ENCODE results near the gene SKIDA1. TPM values are rescaled to one million over a fixed set of nuclear protein-coding genes. Genes with fewer than 3 reads are reported as not detected.
A peak's percentile ranks its signal among the peaks of the same experiment; 100 is the strongest.

SKIDA1 gene
- polyA plus RNA-seq, 1 donor from 2014 or later: not detected

- no peaks in the 10 kb centered on the region for H3K9me3 Mint-ChIP-seq
- peaks cover 4% of the 10 kb centered on the region for H3K27me3 Mint-ChIP-seq
- H3K27ac Mint-ChIP-seq: peak within 1 kb of the TSS; percentile 93 to 95 (median 94)
- H3K4me1 Mint-ChIP-seq: peaks cover 13 to 15% (median 14%) of the 10 kb centered on the region in 3 donors
- peaks cover 3% of the 10 kb centered on the region for H3K36me3 Mint-ChIP-seq
- peak within 1 kb of the TSS; percentile 93 to 98 (median 95) for H3K4me3 Mint-ChIP-seq
Measured at GRCh38 chr10:21533467-21534279, 8.2 kb upstream of the SKIDA1 start, which contains the start of gene MLLT10. MLLT10 (plus strand) TSS chr10:21534232; CDS start chr10:21534645, 413 bp downstream.

- peaks cover 3% of the 10 kb centered on the region for H3K36me3 Mint-ChIP-seq
- peaks cover 15 to 22% (median 17%) of the 10 kb centered on the region in 3 donors for H3K4me1 Mint-ChIP-seq
- H3K27me3 Mint-ChIP-seq: peaks cover 7% of the 10 kb centered on the region
- H3K27ac Mint-ChIP-seq: peak overlapping the region; percentile 93 to 95 (median 94)
- H3K9me3 Mint-ChIP-seq: peaks cover 0 to 4% (median 0%) of the 10 kb centered on the region in 3 donors
- H3K4me3 Mint-ChIP-seq: peak overlapping the region; percentile 93 to 98 (median 95)
Measured at GRCh38 chr10:21532694-21533466, 7.4 kb upstream of the SKIDA1 start.

GRCh38 chr10:21531164-21531563, 5.7 kb upstream of the SKIDA1 start:
- Mint-ChIP-seq H3K27ac (peak overlapping the region in 1 of 3 donors; percentile 72), H3K9me3 (peaks cover 0 to 6% (median 0%) of the 10 kb centered on the region in 3 donors), H3K4me3 (peak overlapping the region in 1 of 4 donors; percentile 72), H3K36me3 (peaks cover 3% of the 10 kb centered on the region), H3K4me1 (peaks cover 21 to 31% (median 23%) of the 10 kb centered on the region in 3 donors), H3K27me3 (peaks cover 16% of the 10 kb centered on the region)

- H3K9me3 Mint-ChIP-seq: peaks cover 0 to 6% (median 0%) of the 10 kb centered on the region in 3 donors
- H3K4me1 Mint-ChIP-seq: peaks cover 20 to 31% (median 21%) of the 10 kb centered on the region in 3 donors
- H3K27ac Mint-ChIP-seq: peak overlapping the region in 1 of 3 donors; percentile 72
- peaks cover 16% of the 10 kb centered on the region for H3K27me3 Mint-ChIP-seq
- H3K36me3 Mint-ChIP-seq: peaks cover 3% of the 10 kb centered on the region
- H3K4me3 Mint-ChIP-seq: peak overlapping the region in 1 of 4 donors; percentile 72
Measured at GRCh38 chr10:21530641-21531040, 5.2 kb upstream of the SKIDA1 start.

DNA sequence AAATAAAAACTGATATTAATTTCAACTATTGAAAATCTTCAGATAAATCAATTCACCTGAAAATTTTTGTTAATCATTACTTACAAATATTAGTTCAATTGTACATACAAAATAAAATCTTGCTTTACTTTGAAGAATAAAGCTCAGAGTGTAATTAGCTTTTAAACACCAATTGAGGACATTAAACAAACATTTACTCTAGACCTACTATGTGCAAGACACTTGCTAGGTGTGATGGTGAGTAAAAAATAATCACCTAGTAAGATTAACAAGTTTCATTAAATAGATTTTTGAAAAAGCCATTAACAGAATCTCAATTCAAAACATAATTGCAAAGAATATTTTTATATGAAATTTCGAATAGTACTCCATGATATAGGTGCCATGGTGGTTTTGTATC, 4.7 kb upstream of the SKIDA1 start:
- H3K27ac Mint-ChIP-seq: peak overlapping the region in 1 of 3 donors; percentile 72

GRCh38 chr10:21529032-21529910, 3.8 kb upstream of the SKIDA1 start:
- H3K4me3 Mint-ChIP-seq: peak overlapping the region in 1 of 4 donors; percentile 92
- peaks cover 0 to 6% (median 0%) of the 10 kb centered on the region in 3 donors for H3K9me3 Mint-ChIP-seq
- H3K27me3 Mint-ChIP-seq: peaks cover 22% of the 10 kb centered on the region
- H3K36me3 Mint-ChIP-seq: peaks cover 3% of the 10 kb centered on the region
- peak overlapping the region; percentile 55 to 97 (median 79) for H3K27ac Mint-ChIP-seq
- peaks cover 24 to 38% (median 25%) of the 10 kb centered on the region in 3 donors for H3K4me1 Mint-ChIP-seq

More for the DNA sequence above, 4.7 kb upstream of the SKIDA1 start:
- Mint-ChIP-seq H3K4me3 (peak overlapping the region in 1 of 4 donors; percentile 72), H3K36me3 (peaks cover 3% of the 10 kb centered on the region), H3K4me1 (peaks cover 18 to 31% (median 20%) of the 10 kb centered on the region in 3 donors), H3K9me3 (peaks cover 0 to 6% (median 0%) of the 10 kb centered on the region in 3 donors), H3K27me3 (peaks cover 17% of the 10 kb centered on the region)

GRCh38 chr10:21528236-21529031, 3.0 kb upstream of the SKIDA1 start:
- Mint-ChIP-seq H3K4me3 (peak overlapping the region in 3 of 4 donors; percentile 42 to 92 (median 89)), H3K9me3 (peaks cover 0 to 6% (median 0%) of the 10 kb centered on the region in 3 donors), H3K27me3 (peaks cover 22% of the 10 kb centered on the region), H3K36me3 (peaks cover 2% of the 10 kb centered on the region), H3K27ac (peak overlapping the region in 2 of 3 donors; percentile 79 to 97), H3K4me1 (peaks cover 23 to 38% (median 23%) of the 10 kb centered on the region in 3 donors)

DNA sequence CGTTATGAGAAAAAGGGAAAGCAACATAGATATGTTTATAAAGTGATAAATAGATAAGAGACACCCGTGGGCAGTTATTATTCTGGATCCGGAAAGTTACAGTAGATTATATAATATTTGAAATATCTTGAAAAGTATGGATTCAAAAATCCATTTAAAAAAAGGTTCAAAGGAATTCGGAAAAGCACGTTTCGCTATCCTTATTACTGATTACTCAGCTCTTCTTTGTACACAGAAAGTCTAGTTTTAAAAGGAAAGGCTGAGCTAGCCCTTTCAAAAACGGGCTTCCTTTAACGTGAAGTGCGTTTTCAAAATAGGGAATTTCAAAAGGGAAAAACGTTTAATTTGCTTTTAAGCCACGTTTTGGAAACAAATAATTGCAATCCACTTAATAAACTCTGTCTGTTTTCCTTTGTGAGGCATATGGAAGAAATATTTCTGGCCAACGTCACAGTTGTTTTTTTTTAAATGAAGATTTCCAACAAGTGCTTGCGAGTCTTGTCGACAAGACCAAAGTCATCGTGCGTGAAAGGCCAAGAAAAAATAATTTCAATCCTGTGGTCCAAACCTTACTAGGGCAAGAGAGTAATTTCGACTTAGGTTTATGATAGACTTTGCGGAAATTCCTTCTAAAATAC, 2.2 kb upstream of the SKIDA1 start:
- H3K4me3 Mint-ChIP-seq: peak overlapping the region; percentile 80 to 92 (median 86)
- peaks cover 15 to 35% (median 19%) of the 10 kb centered on the region in 3 donors for H3K4me1 Mint-ChIP-seq
- H3K36me3 Mint-ChIP-seq: peaks cover 1% of the 10 kb centered on the region
- H3K27ac Mint-ChIP-seq: peak overlapping the region; percentile 79 to 97 (median 83)
- peaks cover 22% of the 10 kb centered on the region for H3K27me3 Mint-ChIP-seq
- peaks cover 0 to 6% (median 0%) of the 10 kb centered on the region in 3 donors for H3K9me3 Mint-ChIP-seq

- Mint-ChIP-seq H3K4me1 (peaks cover 14 to 32% (median 17%) of the 10 kb centered on the region in 3 donors), H3K27ac (peak overlapping the region; percentile 79 to 97 (median 95)), H3K4me3 (peak overlapping the region; percentile 91 to 99 (median 94)), H3K27me3 (peaks cover 22% of the 10 kb centered on the region), H3K9me3 (peaks cover 0 to 6% (median 0%) of the 10 kb centered on the region in 3 donors), H3K36me3 (peaks cover 1% of the 10 kb centered on the region)
Measured at GRCh38 chr10:21526860-21527597, 1.5 kb upstream of the SKIDA1 start.

GRCh38 chr10:21526188-21526859, 842 bp upstream of the SKIDA1 start:
- Mint-ChIP-seq H3K9me3 (peaks cover 0 to 6% (median 0%) of the 10 kb centered on the region in 3 donors), H3K4me3 (peak overlapping the region; percentile 91 to 99 (median 94)), H3K27me3 (peaks cover 22% of the 10 kb centered on the region), H3K27ac (peak overlapping the region; percentile 79 to 97 (median 95)), H3K36me3 (peaks cover 1% of the 10 kb centered on the region), H3K4me1 (peaks cover 14 to 32% (median 17%) of the 10 kb centered on the region in 3 donors)

GRCh38 chr10:21524526-21525366, 736 bp downstream of the SKIDA1 start:
- Mint-ChIP-seq H3K36me3 (peaks cover 1% of the 10 kb centered on the region), H3K4me3 (peak overlapping the region; percentile 87 to 96 (median 90)), H3K27me3 (peaks cover 33% of the 10 kb centered on the region), H3K9me3 (peaks cover 0 to 9% (median 0%) of the 10 kb centered on the region in 3 donors), H3K27ac (peak overlapping the region; percentile 79 to 97 (median 90)), H3K4me1 (peaks cover 21 to 37% (median 21%) of the 10 kb centered on the region in 3 donors)

Measured in IgD-negative memory B cell (primary cell).